A549 (cell line): ENCODE measurements around the gene POLDIP2. TPM values are rescaled to one million over a fixed set of nuclear protein-coding genes. Genes with fewer than 3 reads are reported as not detected.

ENCODE experiments used
- ATAC-seq, 2 experiments: fragments of 200-7000 bp in 1 of 2; fragments of >200 bp in 1 of 2; cut with Nextera tagmentation in 1 of 2; cut with Tn5 transposase in 1 of 2; 3 replicates each; pipeline versions ENCODE4 v1.8.0 to v1.9.1; 2018 to 2020; ENCODE audit warnings: mild to moderate bottlenecking in 1 of 2, moderate library complexity in 1 of 2
- CTCF ChIA-PET: fragments of 300-600 bp; sonication (Branson Sonifier 250); formaldehyde crosslinking; extraction: SDS; loops from one replicate; lab custom pipeline; 2021; ENCODE audit warnings: antibody characterized with exemption, inconsistent platforms; lab: Yijun Ruan, JAX
- POLR2A ChIA-PET: fragments of 350-600 bp; formaldehyde crosslinking; extraction: SDS; loops from one replicate; lab custom pipeline; 2021; ENCODE audit warnings: antibody characterized with exemption, inconsistent platforms; lab: Yijun Ruan, JAX
- DNase-seq, 2 experiments: peaks; one replicate each; pipeline versions ENCODE4 v3.0.0 to v3.0.0-alpha.2; 2011 to 2016; ENCODE audit warnings: low read depth in 1 of 2, low spot score in 1 of 2
- FAIRE-seq: peaks from 2 replicates; lab custom pipeline; 2011; peaks lifted over from hg19 to GRCh38; lab: Jason Lieb, UNC
- H3K27ac ChIP-seq, 2 experiments: fragments of >200 bp; sonication (Bioruptor Twin); formaldehyde crosslinking; 3 replicates each; pipeline ENCODE4 v1.5.1; 2016 to 2017
- H3K4me1 ChIP-seq: fragments of >200 bp; sonication (Bioruptor Twin); formaldehyde crosslinking; 3 replicates; pipeline ENCODE4 v1.6.1; 2016
- H3K4me2 ChIP-seq: fragments of >200 bp; sonication (Bioruptor Twin); formaldehyde crosslinking; 3 replicates; pipeline ENCODE4 v1.6.1; 2016
- H3K4me3 ChIP-seq: fragments of >200 bp; sonication (Bioruptor Twin); formaldehyde crosslinking; 3 replicates; pipeline ENCODE4 v1.5.1; 2016
- H3K9me3 ChIP-seq: fragments of >200 bp; sonication (Bioruptor Twin); formaldehyde crosslinking; 3 replicates; pipeline ENCODE4 v1.6.1; 2016
- CBX2 ChIP-seq: fragments of 200-600 bp; sonication (generic); IDR thresholded peaks from 2 replicates; pipeline ENCODE4 v1.6.1; 2016; ENCODE audit warnings: low read depth, mild to moderate bottlenecking, borderline replicate concordance
- CBX8 ChIP-seq: fragments of 200-600 bp; sonication (generic); IDR thresholded peaks from 2 replicates; pipeline ENCODE4 v1.6.1; 2016
- CHD2 ChIP-seq: fragments of 150-350 bp; IDR thresholded peaks from 2 replicates; pipeline ENCODE4 v1.6.1; 2014; ENCODE audit warnings: low read length; ENCODE audit not compliant: partially characterized antibody
- ESRRA ChIP-seq: fragments of 150-350 bp; IDR thresholded peaks from 2 replicates; pipeline ENCODE4 v1.6.1; 2014; ENCODE audit warnings: mild to moderate bottlenecking, low read length, borderline replicate concordance
- FOSB ChIP-seq: fragments of 250-450 bp; sonication (Bioruptor Pico); IDR thresholded peaks from 2 replicates; pipeline ENCODE4 v1.5.0; 2020; ENCODE audit warnings: mild to moderate bottlenecking, moderate library complexity
- FOSL2 ChIP-seq, 2 experiments: fragments of 450-650 bp in 1 of 2; fragments of >200 bp in 1 of 2; sonication (Bioruptor Twin) in 1 of 2; formaldehyde crosslinking; IDR thresholded peaks; 2 replicates each; pipeline versions ENCODE4 v1.5.0 to v1.6.1; 2016 to 2020; ENCODE audit warnings: mild to moderate bottlenecking in 1 of 2, moderate library complexity in 1 of 2
- FOXS1 ChIP-seq: fragments of 250-450 bp; sonication (Bioruptor Pico); IDR thresholded peaks from 2 replicates; pipeline ENCODE4 v1.5.0; 2020; ENCODE audit warnings: mild to moderate bottlenecking, moderate library complexity
- HDAC2 ChIP-seq: fragments of 200-600 bp; sonication (generic); IDR thresholded peaks from 2 replicates; pipeline ENCODE4 v1.6.1; 2016
- HEYL ChIP-seq: fragments of 250-450 bp; sonication (Bioruptor Pico); IDR thresholded peaks from 2 replicates; pipeline ENCODE4 v1.8.0; 2021; ENCODE audit warnings: mild to moderate bottlenecking, moderate library complexity
- HOXA7 ChIP-seq: fragments of 250-450 bp; sonication (Bioruptor Pico); IDR thresholded peaks from 2 replicates; pipeline ENCODE4 v1.5.0; 2020; ENCODE audit warnings: mild to moderate bottlenecking, moderate library complexity
- JUN ChIP-seq, 2 experiments: fragments of >200 bp; sonication (Bioruptor Twin); formaldehyde crosslinking; IDR thresholded peaks; 2 replicates in 1 of 2; 3 replicates in 1 of 2; pipeline ENCODE4 v1.6.1; 2016 to 2017
- MAFK ChIP-seq: fragments of 450-650 bp; IDR thresholded peaks from 2 replicates; pipeline ENCODE4 v1.6.1; 2014; ENCODE audit not compliant: partially characterized antibody
- MYC ChIP-seq: IDR thresholded peaks from 2 replicates; pipeline ENCODE4 v1.6.1; 2012; ENCODE audit warnings: mild to moderate bottlenecking, inconsistent platforms, low read length, improper control_type of control experiment, borderline replicate concordance
- NPAS2 ChIP-seq: fragments of 250-450 bp; sonication (Bioruptor Pico); IDR thresholded peaks from 2 replicates; pipeline ENCODE4 v1.8.0; 2022; ENCODE audit warnings: mild to moderate bottlenecking, moderate library complexity, borderline replicate concordance
- PHF8 ChIP-seq: fragments of 200-600 bp; sonication (generic); IDR thresholded peaks from 2 replicates; pipeline ENCODE4 v1.6.1; 2016; ENCODE audit warnings: low read depth, mild to moderate bottlenecking, antibody characterized with exemption, moderate library complexity, borderline replicate concordance
- POLR2A ChIP-seq: IDR thresholded peaks from 2 replicates; pipeline ENCODE4 v1.6.1; 2012; ENCODE audit warnings: mild to moderate bottlenecking, low read length
- POLR2AphosphoS2 ChIP-seq: conservative IDR thresholded peaks from 2 replicates; pipeline ENCODE4 v1.6.1; 2012; ENCODE audit warnings: low read length, improper control_type of control experiment, inconsistent platforms
- RAD21 ChIP-seq, 2 experiments: fragments of >200 bp in 1 of 2; sonication (Bioruptor Twin) in 1 of 2; formaldehyde crosslinking in 1 of 2; IDR thresholded peaks in 1 of 2; conservative IDR thresholded peaks in 1 of 2; 2 replicates in 1 of 2; 3 replicates in 1 of 2; pipeline ENCODE4 v1.6.1; 2012 to 2018; ENCODE audit warnings: inconsistent platforms in 1 of 2
- RCOR1 ChIP-seq: fragments of 150-350 bp; IDR thresholded peaks from 2 replicates; pipeline ENCODE4 v1.6.1; 2014; ENCODE audit warnings: antibody characterized with exemption, low read length, low read depth
- SMC3 ChIP-seq: fragments of >200 bp; sonication (Bioruptor Twin); formaldehyde crosslinking; IDR thresholded peaks from 3 replicates; pipeline ENCODE4 v1.6.1; 2018; ENCODE audit warnings: inconsistent platforms
- SREBF2 ChIP-seq: fragments of 450-650 bp; IDR thresholded peaks from 2 replicates; pipeline ENCODE4 v1.6.1; 2014; ENCODE audit warnings: mild to moderate bottlenecking, moderate library complexity
- TP53 ChIP-seq: fragments of 250-450 bp; sonication (Bioruptor Pico); IDR thresholded peaks from 2 replicates; pipeline ENCODE4 v1.5.0; 2021; ENCODE audit warnings: mild to moderate bottlenecking, moderate library complexity
- ZC3H11A ChIP-seq: fragments of 450-650 bp; IDR thresholded peaks from 2 replicates; pipeline ENCODE4 v1.6.1; 2014; ENCODE audit warnings: antibody characterized with exemption, mild to moderate bottlenecking
- ZFP36 ChIP-seq: fragments of 450-650 bp; IDR thresholded peaks from 2 replicates; pipeline ENCODE4 v1.6.1; 2014; ENCODE audit warnings: borderline replicate concordance; ENCODE audit not compliant: partially characterized antibody
- ZNF302 ChIP-seq: fragments of 250-450 bp; sonication (Bioruptor Pico); IDR thresholded peaks from 2 replicates; pipeline ENCODE4 v1.9.0; 2021; ENCODE audit warnings: inconsistent platforms, mild to moderate bottlenecking, moderate library complexity
- ZSCAN20 ChIP-seq: fragments of 250-450 bp; sonication (Bioruptor Pico); IDR thresholded peaks from 2 replicates; pipeline ENCODE4 v1.8.0; 2022; ENCODE audit warnings: mild to moderate bottlenecking, moderate library complexity
- WGBS: methylation state at CpG from one replicate; pipeline ENCODE4 v1.1.6; 2017; ENCODE audit errors: missing lambda C conversion rate; 5-methylcytosine and 5-hydroxymethylcytosine counted together
- polyA plus RNA-seq, 4 experiments: library from polyadenylated mRNA; depleted of rRNA in 3 of 4; stranded (reverse); fragments of >200 nt; fragmentation: RNase III in 1 of 4; extraction: RNeasy Plus Mini Kit Qiagen cat#74134 plus additional on column Dnase treatment in 1 of 4; gene quantifications; 2 replicates in 3 of 4; 3 replicates in 1 of 4; pipeline ENCODE4 v1.2.3, GENCODE V29; 2011 to 2017
- TF ChIP-seq, protein P1 (sequence below): IDR thresholded peaks from 2 replicates; pipeline ENCODE4 v1.6.1; 2012
- TF ChIP-seq, protein P2 (sequence below): fragments of >200 bp; sonication (Bioruptor Twin); formaldehyde crosslinking; IDR thresholded peaks from 3 replicates; pipeline ENCODE4 v1.6.1; 2016
- TF ChIP-seq, protein P3 (sequence below): fragments of >200 bp; sonication (Bioruptor Twin); formaldehyde crosslinking; IDR thresholded peaks from 3 replicates; pipeline ENCODE4 v1.5.1; 2016
- TF ChIP-seq, protein P4 (sequence below): fragments of >200 bp; sonication (Bioruptor Twin); formaldehyde crosslinking; IDR thresholded peaks from 2 replicates; pipeline ENCODE4 v1.6.1; 2016

POLDIP2 gene
- polyA plus RNA-seq, 2 of the 4 experiments (the other 2 are of a cell fraction): 127 to 132 TPM

DNA sequence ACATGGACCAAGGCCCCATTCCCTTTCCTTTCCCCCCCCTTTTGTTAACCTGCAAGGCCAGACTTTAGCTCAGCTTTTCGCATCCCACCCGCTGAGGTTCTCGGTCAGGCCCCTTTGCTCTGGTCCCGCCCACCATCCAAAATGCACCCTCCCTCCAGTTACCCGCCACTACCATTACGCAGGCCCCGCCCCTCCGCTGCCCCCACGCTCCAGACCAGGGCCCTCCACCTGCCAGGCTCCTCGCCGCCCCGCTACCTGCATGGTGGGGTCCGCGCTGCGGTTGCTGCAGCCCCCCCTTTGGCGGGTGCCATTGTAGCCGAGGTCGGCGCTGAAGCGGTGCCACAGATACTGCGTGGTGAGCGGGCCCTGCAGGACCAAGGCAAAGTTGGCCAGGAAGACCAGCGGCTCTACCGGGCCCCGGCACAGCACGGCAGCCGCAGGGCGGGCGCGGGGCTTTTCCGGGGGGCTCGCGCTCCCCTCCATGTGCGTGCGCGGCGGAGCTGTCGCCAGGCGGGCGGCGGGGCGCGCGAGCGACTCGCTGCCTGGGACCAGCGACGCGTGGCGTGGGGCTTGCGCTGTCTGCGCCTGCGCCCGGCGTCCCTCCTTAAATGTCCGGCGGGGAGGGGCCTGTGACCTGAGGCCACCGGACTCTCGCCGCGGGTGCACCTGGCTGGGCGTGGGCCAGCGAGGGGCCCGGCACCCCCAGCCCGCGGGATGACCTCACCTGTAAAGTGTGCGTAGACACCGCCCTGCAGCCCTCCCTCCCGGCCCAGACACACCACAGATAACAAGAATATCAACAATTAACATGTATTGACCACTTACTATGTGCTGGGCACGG, 48.5 kb upstream of the POLDIP2 start, which contains the start of gene SLC46A1:
TSS of gene SLC46A1 (minus strand) at position 581 of the 841 bp plus-strand sequence. CDS start at position 483, 98 bp downstream.
- DNase-seq (peak; percentile 61 to 76), ATAC-seq (peak; percentile 78 to 91), FAIRE-seq (no peak)
- TF ChIP-seq SREBF2: no peak
- TF ChIP-seq, protein P1, sequence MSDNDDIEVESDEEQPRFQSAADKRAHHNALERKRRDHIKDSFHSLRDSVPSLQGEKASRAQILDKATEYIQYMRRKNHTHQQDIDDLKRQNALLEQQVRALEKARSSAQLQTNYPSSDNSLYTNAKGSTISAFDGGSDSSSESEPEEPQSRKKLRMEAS: peak; percentile 86
- TF ChIP-seq, protein P2, sequence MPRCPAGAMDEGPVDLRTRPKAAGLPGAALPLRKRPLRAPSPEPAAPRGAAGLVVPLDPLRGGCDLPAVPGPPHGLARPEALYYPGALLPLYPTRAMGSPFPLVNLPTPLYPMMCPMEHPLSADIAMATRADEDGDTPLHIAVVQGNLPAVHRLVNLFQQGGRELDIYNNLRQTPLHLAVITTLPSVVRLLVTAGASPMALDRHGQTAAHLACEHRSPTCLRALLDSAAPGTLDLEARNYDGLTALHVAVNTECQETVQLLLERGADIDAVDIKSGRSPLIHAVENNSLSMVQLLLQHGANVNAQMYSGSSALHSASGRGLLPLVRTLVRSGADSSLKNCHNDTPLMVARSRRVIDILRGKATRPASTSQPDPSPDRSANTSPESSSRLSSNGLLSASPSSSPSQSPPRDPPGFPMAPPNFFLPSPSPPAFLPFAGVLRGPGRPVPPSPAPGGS: no peak
- TF ChIP-seq FOSL2 (IDR thresholded peaks at IDR 0.05): no peak
- TF ChIP-seq FOSL2 (CRISPR knock-in tag; IDR thresholded peaks at IDR 0.05): no peak
- peak in 1 of 2 experiments; percentile 80; a peak in 3 of 5 replicates for TF ChIP-seq JUN (IDR thresholded peaks at IDR 0.05)
- no peak for TF ChIP-seq MYC
- TF ChIP-seq, protein P3, sequence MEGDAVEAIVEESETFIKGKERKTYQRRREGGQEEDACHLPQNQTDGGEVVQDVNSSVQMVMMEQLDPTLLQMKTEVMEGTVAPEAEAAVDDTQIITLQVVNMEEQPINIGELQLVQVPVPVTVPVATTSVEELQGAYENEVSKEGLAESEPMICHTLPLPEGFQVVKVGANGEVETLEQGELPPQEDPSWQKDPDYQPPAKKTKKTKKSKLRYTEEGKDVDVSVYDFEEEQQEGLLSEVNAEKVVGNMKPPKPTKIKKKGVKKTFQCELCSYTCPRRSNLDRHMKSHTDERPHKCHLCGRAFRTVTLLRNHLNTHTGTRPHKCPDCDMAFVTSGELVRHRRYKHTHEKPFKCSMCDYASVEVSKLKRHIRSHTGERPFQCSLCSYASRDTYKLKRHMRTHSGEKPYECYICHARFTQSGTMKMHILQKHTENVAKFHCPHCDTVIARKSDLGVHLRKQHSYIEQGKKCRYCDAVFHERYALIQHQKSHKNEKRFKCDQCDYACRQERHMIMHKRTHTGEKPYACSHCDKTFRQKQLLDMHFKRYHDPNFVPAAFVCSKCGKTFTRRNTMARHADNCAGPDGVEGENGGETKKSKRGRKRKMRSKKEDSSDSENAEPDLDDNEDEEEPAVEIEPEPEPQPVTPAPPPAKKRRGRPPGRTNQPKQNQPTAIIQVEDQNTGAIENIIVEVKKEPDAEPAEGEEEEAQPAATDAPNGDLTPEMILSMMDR: no peak
- TF ChIP-seq ZNF302: no peak
- no peak for TF ChIP-seq TP53 (CRISPR knock-in tag)
- peak; percentile 91; the same call in 1 of the 2 replicates for TF ChIP-seq PHF8
- no peak for TF ChIP-seq SMC3
- no peak for TF ChIP-seq RCOR1
- no peak for TF ChIP-seq HDAC2
- no peak for TF ChIP-seq NPAS2 (CRISPR knock-in tag)
- no peak for TF ChIP-seq HEYL (CRISPR knock-in tag)
- TF ChIP-seq FOSB: no peak
- no peak for TF ChIP-seq POLR2AphosphoS2
- TF ChIP-seq ZFP36: no peak
- TF ChIP-seq CBX2: no peak
- TF ChIP-seq POLR2A: peak; percentile 86
- TF ChIP-seq ESRRA: no peak
- no peak for TF ChIP-seq ZSCAN20 (CRISPR knock-in tag)
- no peak for TF ChIP-seq CBX8
- TF ChIP-seq, protein P4, sequence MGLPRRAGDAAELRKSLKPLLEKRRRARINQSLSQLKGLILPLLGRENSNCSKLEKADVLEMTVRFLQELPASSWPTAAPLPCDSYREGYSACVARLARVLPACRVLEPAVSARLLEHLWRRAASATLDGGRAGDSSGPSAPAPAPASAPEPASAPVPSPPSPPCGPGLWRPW: no peak
- TF ChIP-seq HOXA7: no peak
- TF ChIP-seq FOXS1 (CRISPR knock-in tag): no peak
- TF ChIP-seq MAFK: no peak
- TF ChIP-seq RAD21 (conservative IDR thresholded peaks at IDR 0.05 in 1 of 2, IDR thresholded peaks at IDR 0.05 in 1 of 2): no peak
- TF ChIP-seq CHD2: no peak
- no peak for TF ChIP-seq ZC3H11A
- Histone ChIP-seq H3K4me3 (peak within 1 kb of the TSS; percentile 80), H3K4me1 (peaks cover 15% of the 10 kb centered on the region), H3K4me2 (peak within 1 kb of the TSS; percentile 88), H3K27ac (peak within 1 kb of the TSS; percentile 89 to 96), H3K9me3 (no peaks in the 10 kb centered on the region)
- 3% methylated on average over 7 of the region's 70 CpGs for WGBS
- ChIA-PET POLR2A (interaction anchor here (0.9 to 1.4 kb wide), 3 partner anchors 19 to 70 kb away, joined by 3 read pairs; partner anchors contain the start of genes POLDIP2 and TNFAIP1), CTCF (interaction anchor here (0.9 to 5.6 kb wide), 6 partner anchors 10 to 61 kb away, joined by 3 to 53 read pairs (median 4); no protein-coding TSS in a partner anchor)
